Measurements from ENCODE around the gene LRP8.

LRP8 gene

GRCh38 chr1:53321776-53322602 is 5.9 kb downstream of the LRP8 start:
- no peak for DNase-seq (ENCODE audit: low read depth)

GRCh38 chr1:53321366-53321765 is 6.5 kb downstream of the LRP8 start:
- DNase-seq (ENCODE audit: low read depth) = no peak

DNA sequence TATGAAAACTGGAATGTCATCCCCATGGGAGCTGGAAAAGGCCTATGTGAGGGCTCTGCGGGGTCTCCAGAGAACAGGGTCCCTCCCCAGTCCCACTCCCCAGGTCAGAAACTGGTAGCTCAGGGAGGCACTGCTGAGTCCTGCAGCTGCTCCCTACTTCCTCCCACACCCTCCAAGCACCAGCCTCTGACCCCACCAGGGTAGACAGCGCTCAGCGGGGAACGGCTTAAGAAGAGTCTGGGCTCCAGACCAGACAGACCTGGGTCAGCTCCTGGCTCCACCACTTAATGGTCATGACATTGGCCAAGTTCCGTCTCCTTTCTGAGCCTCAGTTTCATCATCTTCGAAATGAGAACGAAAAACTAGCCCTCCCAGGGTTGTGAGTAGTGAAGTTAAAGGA is 7.2 kb downstream of the LRP8 start:
- DNase-seq (ENCODE audit: low read depth) = no peak

DNA sequence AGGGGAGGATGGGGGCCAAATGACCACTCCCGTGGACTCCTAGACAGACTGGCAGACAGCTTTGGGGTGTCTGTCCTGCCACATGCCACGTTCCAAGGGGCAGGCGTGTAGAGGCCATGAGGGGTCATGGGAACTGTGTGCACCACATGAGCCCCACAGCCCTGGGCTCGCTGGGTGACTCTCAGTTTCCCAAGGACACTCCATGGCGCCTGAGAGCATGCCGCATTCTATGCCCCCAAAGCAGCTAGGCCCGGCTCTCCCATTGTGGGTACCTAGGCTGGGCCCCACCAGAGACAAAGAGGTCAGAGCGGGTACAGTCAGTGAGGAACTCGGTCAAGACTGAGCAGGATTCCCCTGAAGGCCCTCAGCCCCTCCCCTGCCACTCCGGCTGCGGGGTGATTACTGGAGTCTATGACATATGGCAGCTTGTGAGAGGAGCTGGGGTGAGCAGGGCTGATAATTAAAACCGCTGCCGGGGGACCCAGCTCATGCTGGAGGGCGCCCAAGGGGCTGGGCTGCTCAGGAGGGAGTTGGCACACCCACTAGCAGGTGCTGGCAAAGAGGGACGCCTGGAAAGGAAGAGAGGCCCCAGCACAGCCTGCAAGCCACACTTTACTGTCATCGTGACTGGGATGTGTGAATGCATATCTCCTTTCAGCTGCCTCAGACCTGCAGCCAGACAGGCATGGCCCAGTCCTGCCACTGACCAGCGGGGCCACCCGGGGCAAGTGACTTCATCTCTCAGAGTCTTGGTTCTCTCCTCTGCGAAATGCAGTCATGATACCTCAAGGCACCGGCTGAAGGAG is 8.4 kb downstream of the LRP8 start:
- no peak for DNase-seq (ENCODE audit: low read depth)

- no peak for DNase-seq (ENCODE audit: low read depth)
These were observed 10.0 kb downstream of the LRP8 start for GRCh38 chr1:53317646-53318539.

GRCh38 chr1:53316766-53317581 is 10.9 kb downstream of the LRP8 start:
- no peak for DNase-seq (ENCODE audit: low read depth)

DNA sequence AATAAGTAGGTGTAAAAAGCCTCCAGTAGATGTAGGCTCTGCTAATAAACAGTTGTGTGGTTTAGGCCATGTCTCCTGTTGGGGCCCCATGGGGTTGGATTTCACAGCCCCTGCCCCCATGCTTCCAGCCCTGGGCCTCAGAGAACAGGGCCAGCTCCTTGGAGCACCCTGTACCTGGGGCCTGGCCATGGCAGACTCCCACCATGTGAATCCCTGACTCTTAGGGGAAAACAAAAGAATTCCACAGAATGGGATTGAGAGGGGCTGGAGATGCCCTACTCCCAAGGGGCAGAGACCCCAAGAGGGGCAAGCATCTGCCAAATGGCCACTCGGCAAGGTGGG is 11.5 kb downstream of the LRP8 start:
- DNase-seq (ENCODE audit: low read depth) = no peak

GRCh38 chr1:53315456-53316423 is 12.1 kb downstream of the LRP8 start:
- DNase-seq (ENCODE audit: low read depth) = no peak

GRCh38 chr1:53315046-53315445 is 12.8 kb downstream of the LRP8 start:
- DNase-seq (ENCODE audit: low read depth) = no peak

DNA sequence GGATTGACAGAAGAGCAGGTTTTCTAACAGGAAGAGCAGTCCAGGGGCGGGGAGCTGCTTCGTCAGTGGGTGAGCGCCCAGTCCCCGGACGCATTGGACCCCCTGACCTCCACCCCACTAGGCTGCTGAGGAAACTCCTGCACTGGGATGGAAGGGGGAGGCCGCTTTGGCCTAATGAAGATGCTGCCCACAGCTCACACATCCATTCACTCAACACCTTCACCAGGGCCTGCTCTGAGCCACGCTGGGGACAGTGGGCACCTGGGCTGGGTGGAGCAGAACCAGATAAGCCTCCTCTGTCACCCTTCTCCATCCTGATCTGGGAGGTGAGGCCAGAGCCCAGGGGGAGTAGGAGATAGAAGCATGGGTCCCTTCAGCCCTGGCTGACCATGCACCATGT is 13.3 kb downstream of the LRP8 start:
- DNase-seq (ENCODE audit: low read depth) = no peak

- DNase-seq (ENCODE audit: low read depth) = no peak
These were observed 13.8 kb downstream of the LRP8 start for GRCh38 chr1:53314096-53314495.

DNA sequence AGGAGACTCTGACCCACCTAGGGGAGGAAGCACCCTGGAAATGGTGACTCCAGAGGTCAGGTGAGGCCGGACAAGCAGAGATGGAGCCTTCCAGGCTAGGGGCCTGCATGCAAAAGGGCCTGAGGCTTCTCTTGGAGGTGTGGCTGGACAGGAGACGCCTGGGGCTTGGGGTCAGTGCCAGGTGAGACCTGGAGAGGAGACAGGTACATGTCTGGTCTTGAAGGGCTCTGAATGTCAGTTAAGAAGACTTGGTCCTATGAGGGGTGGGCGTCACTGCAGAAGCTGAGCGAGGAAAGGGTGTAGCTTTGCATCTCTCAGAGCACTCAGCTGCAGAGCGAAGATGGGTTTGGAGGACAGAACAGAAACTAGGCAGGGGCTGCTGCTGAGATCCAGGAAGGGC is 14.3 kb downstream of the LRP8 start:
- no peak for DNase-seq (ENCODE audit: low read depth)

DNA sequence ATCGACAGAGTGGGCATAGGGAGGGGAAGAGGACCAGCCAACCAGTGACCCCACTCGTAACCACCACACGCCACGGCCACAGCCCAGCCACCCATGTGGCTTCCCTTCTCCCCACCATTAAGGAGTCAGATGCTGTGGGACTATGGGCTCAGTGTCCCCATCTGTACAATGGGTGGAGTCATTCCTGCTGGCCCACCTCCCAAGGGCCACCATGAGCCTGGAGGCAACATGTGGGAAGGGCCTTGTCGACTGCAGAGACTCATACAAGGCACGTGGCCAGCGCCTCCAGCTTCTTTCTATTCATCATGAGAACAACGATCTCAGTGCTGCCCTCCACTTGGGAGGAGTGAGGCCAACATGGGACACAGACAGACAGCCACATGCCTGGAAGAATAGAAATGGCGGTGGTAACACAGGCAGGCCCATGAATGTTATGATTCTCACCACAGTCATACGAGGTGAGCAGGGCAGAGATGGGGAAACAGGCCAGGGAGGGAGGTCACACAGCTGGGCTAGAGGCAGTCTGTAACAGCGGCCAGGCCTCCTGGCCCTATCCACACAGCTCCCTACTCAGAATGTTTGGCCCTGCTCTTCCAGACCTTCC is 16.1 kb downstream of the LRP8 start:
- DNase-seq (ENCODE audit: low read depth) = no peak

DNA sequence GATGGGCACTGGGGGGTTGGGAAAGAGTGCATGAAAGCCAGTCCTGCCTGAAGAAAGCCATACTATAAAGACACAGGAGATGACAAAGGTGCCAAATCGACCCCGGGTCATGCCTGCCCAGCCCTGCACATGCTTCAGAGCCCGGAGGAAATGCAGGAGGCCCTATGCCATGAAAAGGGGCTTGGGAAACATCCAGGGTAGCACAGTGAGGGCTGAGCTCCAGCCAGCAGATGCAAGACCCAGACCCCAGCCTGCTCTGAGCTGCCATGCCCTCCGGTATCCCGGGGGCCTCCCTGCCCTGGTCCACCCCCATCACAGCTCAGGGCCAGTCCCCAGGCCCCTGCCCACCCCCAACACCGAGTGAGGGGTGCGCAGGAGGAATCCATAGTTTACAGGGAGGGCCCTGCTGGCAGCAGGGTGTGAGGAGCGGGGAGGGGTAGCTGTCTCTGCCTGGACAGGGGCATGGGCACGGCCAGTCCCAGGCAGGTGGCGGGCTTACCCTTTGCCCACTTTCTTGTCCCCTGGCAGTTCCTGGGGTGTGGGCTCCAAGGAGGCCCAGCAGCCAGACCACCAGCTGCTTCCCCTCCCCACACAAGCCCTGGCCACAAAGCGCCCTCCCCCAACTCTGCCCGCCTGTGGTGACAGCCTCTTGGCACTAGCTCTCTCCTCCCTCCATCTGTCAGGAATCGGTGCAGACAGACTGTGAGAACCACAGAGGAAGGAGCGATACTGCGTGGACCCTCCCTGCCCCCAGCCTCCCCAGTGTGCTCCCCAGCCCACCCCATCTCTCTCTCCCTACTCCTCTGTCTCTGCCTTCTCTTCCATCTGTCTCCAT is 16.8 kb downstream of the LRP8 start:
- DNase-seq (ENCODE audit: low read depth) = no peak

- no peak for DNase-seq (ENCODE audit: low read depth)
These were observed 18.1 kb downstream of the LRP8 start for GRCh38 chr1:53309802-53310201.

DNA sequence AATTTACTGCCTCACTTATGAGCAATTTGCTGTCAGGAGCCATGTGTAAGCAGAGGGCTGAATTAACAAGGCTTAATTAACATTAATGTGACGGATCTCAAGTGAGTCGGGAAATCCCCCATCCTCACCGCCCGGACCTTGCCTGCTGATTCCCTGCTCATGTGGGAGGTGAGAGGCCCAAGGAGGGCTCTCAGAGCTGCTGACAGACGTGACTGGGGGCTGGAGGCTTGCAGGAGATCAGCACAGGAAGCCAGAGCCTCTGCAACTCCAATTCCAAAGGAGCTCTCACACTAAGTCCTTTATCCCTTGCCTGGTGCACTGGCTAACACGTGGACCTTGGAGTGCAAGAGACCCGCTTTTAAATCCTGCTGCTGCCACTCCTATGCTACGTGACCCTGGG is 19.4 kb downstream of the LRP8 start:
- no peak for DNase-seq (ENCODE audit: low read depth)

DNA sequence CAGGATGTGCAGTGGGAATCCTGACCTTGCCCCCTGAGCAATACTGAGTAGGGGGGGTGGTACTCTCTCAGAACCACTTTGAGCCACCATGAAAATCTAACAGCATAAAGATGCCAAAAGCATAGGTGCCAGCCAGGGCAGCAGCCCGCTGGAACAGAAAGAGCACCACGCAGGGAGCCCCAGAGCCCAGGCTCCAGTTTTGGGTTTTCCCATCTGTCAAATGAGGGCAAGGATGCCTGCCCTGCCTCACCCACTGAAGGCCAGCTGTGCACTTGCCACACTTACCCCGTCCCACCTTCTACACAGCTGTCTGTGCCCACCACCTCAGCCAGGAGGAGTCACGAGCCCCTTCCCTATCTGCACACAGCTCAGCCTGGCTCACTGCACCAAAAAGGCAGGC is 20.8 kb downstream of the LRP8 start:
- no peak for DNase-seq (ENCODE audit: low read depth)

- no peak for DNase-seq (ENCODE audit: low read depth)
These were observed 21.7 kb downstream of the LRP8 start for GRCh38 chr1:53306168-53306567.

- DNase-seq (ENCODE audit: low read depth) = no peak
These were observed 22.2 kb downstream of the LRP8 start for GRCh38 chr1:53305650-53306049.
